ENCODE data around the gene EHBP1L1. TPM values are rescaled to one million over a fixed set of nuclear protein-coding genes. Genes with fewer than 3 reads are reported as not detected.

EHBP1L1 gene
- total RNA-seq, 1 experiment from 2014 or later, result 105 TPM

DNA sequence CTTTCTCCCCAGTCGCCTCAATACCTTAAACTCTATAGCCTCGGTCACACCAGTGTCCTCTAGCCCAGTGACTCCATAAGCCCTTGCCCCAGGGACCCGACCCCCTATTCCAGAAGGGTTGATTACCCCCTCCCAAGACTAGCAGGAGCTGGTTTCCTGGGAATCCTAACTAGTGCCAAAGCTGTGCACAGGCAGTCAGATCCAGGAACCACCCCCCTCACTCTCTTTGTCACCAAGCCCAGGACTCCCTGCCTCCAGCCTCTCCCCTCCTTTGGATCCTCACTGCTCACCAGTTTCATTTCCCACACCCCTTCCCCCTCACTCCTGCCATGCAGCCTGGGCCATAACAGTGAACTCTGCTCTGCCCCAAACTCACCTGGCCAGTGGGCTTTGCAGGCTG, 27.5 kb upstream of the EHBP1L1 start:
- CTCF ChIA-PET, result no interaction called here
- POLR2A ChIA-PET, result no interaction called here

DNA sequence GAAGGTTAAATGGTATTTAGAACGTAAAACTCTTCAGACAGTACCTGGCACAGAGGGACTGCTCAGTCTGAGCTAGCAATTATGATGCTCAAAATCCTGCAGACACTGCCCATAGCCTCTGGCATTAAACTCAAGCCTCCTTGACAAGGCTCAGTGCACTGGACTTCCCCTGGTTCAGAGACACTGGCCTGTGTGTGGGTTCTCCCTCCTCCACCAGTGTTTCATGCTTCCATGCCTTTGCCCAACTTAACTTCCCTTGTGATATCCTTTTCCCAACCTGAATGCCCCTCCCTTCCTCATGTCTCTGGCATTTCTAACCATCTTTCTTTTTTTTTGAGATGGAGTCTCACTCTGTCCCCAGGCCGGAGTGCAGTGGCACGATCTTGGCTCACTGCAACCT, 26.8 kb upstream of the EHBP1L1 start:
- Histone ChIP-seq H3K36me3 (ENCODE audit: control insufficient read depth in 1 of 2, insufficient read depth in 2 of 2, low read length in 2 of 2) (peaks cover 5 to 18% of the 10 kb centered on the region in 2 experiments), H4K20me1 (ENCODE audit: insufficient read depth) (no peaks in the 10 kb centered on the region), H2AFZ (ENCODE audit: low read depth, low read length, poor library complexity, severe bottlenecking) (no peak overlapping the region), H3K9ac (ENCODE audit: low read length) (no peak overlapping the region), H3K9me3 (ENCODE audit: control insufficient read depth in 1 of 2, insufficient read depth in 1 of 2, low read depth in 1 of 2, low read length in 2 of 2) (no peaks in the 10 kb centered on the region), H3K27me3 (ENCODE audit: insufficient read depth, low read length) (no peaks in the 10 kb centered on the region), H3K9me2 (ENCODE audit: insufficient read depth) (no peaks in the 10 kb centered on the region), H3K4me3 (replicated peaks in 1 of 2; ENCODE audit: low read depth in 1 of 2, low read length in 2 of 2) (no peak overlapping the region), H3K4me1 (ENCODE audit: control insufficient read depth in 1 of 2, insufficient read depth in 2 of 2, low read length in 2 of 2) (peaks cover 36 to 46% of the 10 kb centered on the region in 2 experiments), H3K27ac (ENCODE audit: low read depth, low read length) (no peak overlapping the region), H3K4me2 (ENCODE audit: low read length) (no peak overlapping the region), H3K79me2 (ENCODE audit: insufficient read depth, low read length) (peaks cover 1% of the 10 kb centered on the region; the same call in 1 of the 2 replicates)
- no TSS peak for BruUV-seq (replicated peaks)
- DNase-seq (ENCODE audit: low read depth, low spot score), result no peak
- TF ChIP-seq POLR2A (IDR thresholded peaks at IDR 0.05; ENCODE audit: borderline replicate concordance, extremely low read depth, insufficient read depth, insufficient read length) (no peak), POLR2AphosphoS5 (IDR thresholded peaks at IDR 0.05; ENCODE audit: low read depth, low read length) (no peak), YY1 (IDR thresholded peaks at IDR 0.05; ENCODE audit: extremely low read depth, insufficient replicate concordance, low read depth, low read length) (no peak), ELF1 (IDR thresholded peaks at IDR 0.05; ENCODE audit: borderline replicate concordance, low read depth) (no peak), EGR1 (IDR thresholded peaks at IDR 0.05; ENCODE audit: low read depth) (no peak), TCF7L2 (IDR thresholded peaks at IDR 0.05; ENCODE audit: borderline replicate concordance, extremely low read depth, insufficient read depth, insufficient read length) (no peak), CEBPB (IDR thresholded peaks at IDR 0.05; ENCODE audit: low read depth) (no peak), EZH2 (IDR thresholded peaks at IDR 0.05) (no peak)
- TF ChIP-seq, protein P1, sequence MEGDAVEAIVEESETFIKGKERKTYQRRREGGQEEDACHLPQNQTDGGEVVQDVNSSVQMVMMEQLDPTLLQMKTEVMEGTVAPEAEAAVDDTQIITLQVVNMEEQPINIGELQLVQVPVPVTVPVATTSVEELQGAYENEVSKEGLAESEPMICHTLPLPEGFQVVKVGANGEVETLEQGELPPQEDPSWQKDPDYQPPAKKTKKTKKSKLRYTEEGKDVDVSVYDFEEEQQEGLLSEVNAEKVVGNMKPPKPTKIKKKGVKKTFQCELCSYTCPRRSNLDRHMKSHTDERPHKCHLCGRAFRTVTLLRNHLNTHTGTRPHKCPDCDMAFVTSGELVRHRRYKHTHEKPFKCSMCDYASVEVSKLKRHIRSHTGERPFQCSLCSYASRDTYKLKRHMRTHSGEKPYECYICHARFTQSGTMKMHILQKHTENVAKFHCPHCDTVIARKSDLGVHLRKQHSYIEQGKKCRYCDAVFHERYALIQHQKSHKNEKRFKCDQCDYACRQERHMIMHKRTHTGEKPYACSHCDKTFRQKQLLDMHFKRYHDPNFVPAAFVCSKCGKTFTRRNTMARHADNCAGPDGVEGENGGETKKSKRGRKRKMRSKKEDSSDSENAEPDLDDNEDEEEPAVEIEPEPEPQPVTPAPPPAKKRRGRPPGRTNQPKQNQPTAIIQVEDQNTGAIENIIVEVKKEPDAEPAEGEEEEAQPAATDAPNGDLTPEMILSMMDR (IDR thresholded peaks at IDR 0.05 in 2 of 3, conservative IDR thresholded peaks at IDR 0.05 in 1 of 3; ENCODE audit: borderline replicate concordance in 1 of 3, insufficient read depth in 1 of 3, low read depth in 2 of 3, low read length in 2 of 3), result no peak
- CTCF ChIA-PET, result no interaction called here
- ATAC-seq, result no peak
- POLR2A ChIA-PET, result no interaction called here
- RAD21 ChIA-PET (ENCODE audit: low non-redundant PET in 1 of 2, low total read pairs in 2 of 2, uncharacterized antibody in 2 of 2, unreplicated experiment in 2 of 2), result no interaction called here
- intact Hi-C loops (cut with micrococcal nuclease), result no loop called here

More for the DNA sequence above, 27.5 kb upstream of the EHBP1L1 start:
- no peak overlapping the region for H3K9ac ChIP-seq (ENCODE audit: low read length)
- H3K79me2 ChIP-seq (ENCODE audit: insufficient read depth, low read length), result no peaks in the 10 kb centered on the region
- no peak for TF ChIP-seq ZFX (IDR thresholded peaks at IDR 0.05)
- no peak for TF ChIP-seq SP1 (IDR thresholded peaks at IDR 0.05; ENCODE audit: low read depth)
- no peak for TF ChIP-seq CBX3 (IDR thresholded peaks at IDR 0.05; ENCODE audit: low read depth)
- no peak for TF ChIP-seq CEBPB (IDR thresholded peaks at IDR 0.05; ENCODE audit: low read depth)
- TF ChIP-seq JUND (IDR thresholded peaks at IDR 0.05), result no peak
- TF ChIP-seq, protein P2, sequence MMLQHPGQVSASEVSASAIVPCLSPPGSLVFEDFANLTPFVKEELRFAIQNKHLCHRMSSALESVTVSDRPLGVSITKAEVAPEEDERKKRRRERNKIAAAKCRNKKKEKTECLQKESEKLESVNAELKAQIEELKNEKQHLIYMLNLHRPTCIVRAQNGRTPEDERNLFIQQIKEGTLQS (IDR thresholded peaks at IDR 0.05), result no peak
- no peak for TF ChIP-seq FOSL1 (IDR thresholded peaks at IDR 0.05; ENCODE audit: low read depth)
- TF ChIP-seq EZH2 (IDR thresholded peaks at IDR 0.05), result no peak
- TF ChIP-seq SRF (IDR thresholded peaks at IDR 0.05; ENCODE audit: low read depth), result no peak
- no peak overlapping the region for H3K4me3 ChIP-seq (replicated peaks in 1 of 2; ENCODE audit: low read depth in 1 of 2, low read length in 2 of 2)
- no peaks in the 10 kb centered on the region for H3K27me3 ChIP-seq (ENCODE audit: insufficient read depth, low read length)
- RAD21 ChIA-PET (ENCODE audit: low non-redundant PET in 1 of 2, low total read pairs in 2 of 2, uncharacterized antibody in 2 of 2, unreplicated experiment in 2 of 2), result no interaction called here
- H4K20me1 ChIP-seq (ENCODE audit: insufficient read depth), result no peaks in the 10 kb centered on the region
- peaks cover 30 to 39% of the 10 kb centered on the region in 2 experiments for H3K4me1 ChIP-seq (ENCODE audit: control insufficient read depth in 1 of 2, insufficient read depth in 2 of 2, low read length in 2 of 2)
- ATAC-seq, result no peak
- intact Hi-C loops (cut with micrococcal nuclease), result no loop called here
- H3K9me2 ChIP-seq (ENCODE audit: insufficient read depth), result no peaks in the 10 kb centered on the region
- no peaks in the 10 kb centered on the region for H3K9me3 ChIP-seq (ENCODE audit: control insufficient read depth in 1 of 2, insufficient read depth in 1 of 2, low read depth in 1 of 2, low read length in 2 of 2)
- H3K27ac ChIP-seq (ENCODE audit: low read depth, low read length), result no peak overlapping the region; the same call in 1 of the 2 replicates
- no peak overlapping the region for H3K4me2 ChIP-seq (ENCODE audit: low read length)
- peaks cover 5 to 18% of the 10 kb centered on the region in 2 experiments for H3K36me3 ChIP-seq (ENCODE audit: control insufficient read depth in 1 of 2, insufficient read depth in 2 of 2, low read length in 2 of 2)
- no TSS peak for BruUV-seq (replicated peaks)
- DNase-seq (ENCODE audit: low read depth, low spot score), result no peak
- H2AFZ ChIP-seq (ENCODE audit: low read depth, low read length, poor library complexity, severe bottlenecking), result no peak overlapping the region
